Measurements from ENCODE around the gene LVRN.

LVRN gene

DNA sequence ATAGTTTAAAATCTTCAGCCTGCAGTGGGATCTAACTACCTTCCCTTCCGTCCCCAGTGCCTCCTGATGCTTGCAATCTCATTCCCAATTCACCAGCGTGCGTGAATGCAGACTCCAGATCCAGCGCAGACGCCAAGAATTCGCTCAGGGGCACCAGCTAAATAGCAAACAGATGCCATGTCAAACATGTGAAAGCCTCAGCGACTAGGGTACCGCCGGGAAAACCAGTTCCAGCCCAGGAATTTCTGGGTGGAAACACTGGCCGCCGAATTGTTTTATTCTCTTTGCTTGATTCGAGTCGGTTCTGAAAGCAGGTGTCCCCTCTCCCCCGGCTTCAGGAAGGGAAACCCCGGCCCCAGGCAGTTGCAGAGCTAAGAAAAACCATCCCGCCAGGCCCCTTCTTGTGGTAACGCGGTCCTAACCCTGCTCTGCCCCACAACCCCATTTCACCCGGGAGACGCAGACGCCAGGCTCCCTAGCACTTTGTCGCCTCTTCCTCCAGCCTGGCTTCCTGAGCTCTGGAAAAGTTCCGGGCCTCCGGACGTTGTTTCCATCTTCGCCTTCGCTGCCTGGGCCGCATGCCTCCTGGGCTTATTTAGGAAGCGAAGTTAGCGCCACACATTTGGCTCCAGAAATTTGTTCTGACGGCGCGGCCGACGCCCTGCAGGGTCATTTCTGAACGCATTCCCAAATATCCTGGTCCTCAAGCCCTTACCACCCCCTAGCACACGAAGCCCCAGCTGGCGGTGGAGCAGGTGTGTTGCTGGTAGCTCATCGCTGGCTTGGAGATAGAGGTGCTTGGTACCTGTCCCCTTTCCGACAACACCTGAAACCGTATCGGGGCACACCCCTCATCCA lies 665 bp upstream of the LVRN start:
- DNase-seq: no peak

DNA sequence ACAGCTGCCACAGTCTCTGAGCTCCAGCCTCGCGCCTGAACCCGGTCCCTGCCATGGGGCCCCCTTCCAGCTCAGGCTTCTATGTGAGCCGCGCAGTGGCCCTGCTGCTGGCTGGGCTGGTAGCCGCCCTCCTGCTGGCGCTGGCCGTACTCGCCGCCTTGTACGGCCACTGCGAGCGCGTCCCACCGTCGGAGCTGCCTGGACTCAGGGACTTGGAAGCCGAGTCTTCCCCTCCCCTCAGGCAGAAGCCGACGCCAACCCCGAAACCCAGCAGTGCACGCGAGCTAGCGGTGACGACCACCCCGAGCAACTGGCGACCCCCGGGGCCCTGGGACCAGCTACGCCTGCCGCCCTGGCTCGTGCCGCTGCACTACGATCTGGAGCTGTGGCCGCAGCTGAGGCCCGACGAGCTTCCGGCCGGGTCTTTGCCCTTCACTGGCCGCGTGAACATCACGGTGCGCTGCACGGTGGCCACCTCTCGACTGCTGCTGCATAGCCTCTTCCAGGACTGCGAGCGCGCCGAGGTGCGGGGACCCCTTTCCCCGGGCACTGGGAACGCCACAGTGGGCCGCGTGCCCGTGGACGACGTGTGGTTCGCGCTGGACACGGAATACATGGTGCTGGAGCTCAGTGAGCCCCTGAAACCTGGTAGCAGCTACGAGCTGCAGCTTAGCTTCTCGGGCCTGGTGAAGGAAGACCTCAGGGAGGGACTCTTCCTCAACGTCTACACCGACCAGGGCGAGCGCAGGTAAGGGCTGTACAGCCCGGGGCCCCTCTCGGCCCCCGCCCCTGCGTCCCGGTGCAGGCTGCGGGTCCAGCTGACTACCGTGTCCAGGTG lies 509 bp downstream of the LVRN start:
- no peak for DNase-seq

DNA sequence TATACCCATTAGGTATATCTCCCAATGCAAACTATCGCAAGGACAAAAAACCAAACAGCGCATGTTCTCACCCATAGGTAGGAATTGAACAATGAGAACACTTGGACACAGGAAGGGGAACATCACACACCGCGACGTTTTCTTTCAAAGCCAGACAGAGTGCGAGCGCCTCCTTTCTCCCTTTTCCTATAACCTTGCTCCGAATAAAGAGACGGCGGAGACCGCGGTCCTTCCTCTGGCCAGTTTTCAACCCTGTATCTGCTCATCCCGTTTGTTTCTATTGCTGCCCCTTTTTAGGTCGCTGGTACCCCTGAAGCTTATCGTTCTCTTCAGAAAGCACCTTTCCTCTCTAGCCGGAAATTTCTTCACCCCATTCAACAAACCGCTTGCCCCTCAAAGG lies 1.3 kb downstream of the LVRN start:
- DNase-seq: no peak

DNA sequence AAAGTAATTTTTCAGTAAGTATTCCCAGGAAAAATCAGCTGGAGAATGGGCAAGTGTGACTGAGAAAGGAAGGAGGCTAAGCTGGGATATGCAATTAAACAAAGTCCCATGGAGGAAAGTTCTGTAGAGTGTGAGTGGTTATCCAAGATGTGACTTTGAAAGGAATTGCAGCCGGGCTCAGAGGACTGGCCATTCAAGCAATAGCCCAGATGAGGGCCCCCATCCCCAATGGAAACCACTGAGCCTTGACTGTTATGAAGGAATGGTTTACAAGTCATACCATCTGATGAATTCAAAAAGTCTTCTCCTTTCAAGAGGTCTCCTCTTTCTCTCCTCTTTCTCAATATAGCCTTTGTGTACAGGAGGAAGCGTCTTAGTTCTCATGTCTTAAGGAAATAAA lies 6.5 kb downstream of the LVRN start:
- DNase-seq: no peak

DNA sequence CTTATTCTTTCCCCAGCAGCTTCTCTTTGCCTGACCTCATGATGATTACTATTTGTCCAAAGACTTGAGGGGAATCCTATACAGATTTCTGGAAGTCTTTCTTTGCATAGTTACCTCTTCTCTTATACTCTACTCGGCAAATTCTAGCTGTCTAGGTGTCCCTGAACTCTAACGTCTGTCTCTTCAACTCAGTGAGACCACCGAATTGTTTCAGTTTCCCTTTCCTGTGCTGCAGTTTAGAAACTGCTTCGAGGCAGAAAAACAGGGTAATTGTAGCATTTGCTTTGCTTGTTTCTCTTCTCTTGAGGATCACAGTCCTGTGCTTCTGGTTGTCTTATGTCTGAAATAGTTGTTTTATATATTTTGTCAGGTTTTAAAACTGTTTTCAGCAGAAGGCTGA lies 14.8 kb downstream of the LVRN start:
- no peak for DNase-seq

DNA sequence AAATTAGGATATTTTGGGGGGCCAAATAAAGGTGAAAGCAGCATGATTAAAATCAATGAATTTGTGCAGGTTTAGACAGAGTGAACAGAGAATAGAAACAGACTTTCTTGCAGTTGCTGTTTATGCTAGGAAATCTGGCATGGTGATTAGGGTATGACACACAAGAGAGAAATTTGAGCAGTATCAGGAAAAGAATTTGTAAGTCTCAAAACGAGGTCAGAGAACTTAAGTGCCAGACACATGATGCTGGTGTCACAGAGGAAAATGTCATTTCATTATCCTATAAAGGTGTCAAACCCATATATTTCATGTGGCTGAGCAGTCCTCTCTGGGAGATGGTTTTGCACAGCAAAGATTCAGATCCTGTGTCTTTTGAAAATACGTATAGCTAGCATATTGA lies 15.7 kb downstream of the LVRN start:
- DNase-seq: no peak

DNA sequence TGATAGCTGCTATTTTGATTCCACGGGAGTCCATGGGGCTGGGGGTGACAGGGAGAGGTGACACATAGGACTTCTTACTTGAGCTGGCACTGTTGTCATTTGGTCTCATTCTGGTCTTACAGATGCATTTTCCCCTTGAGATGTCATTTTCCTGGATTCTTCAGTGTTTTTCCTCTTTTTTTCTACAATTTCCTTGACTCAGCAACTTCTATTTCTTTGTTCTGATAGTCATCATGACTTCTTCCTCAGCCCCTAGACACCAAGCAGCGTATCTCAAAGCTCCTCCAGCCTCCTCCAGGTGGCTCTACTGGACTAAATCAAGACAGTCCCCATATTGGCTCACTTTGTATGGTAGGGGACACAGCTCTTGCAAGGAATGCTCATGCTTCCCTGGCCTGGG lies 16.5 kb downstream of the LVRN start:
- DNase-seq: no peak

DNA sequence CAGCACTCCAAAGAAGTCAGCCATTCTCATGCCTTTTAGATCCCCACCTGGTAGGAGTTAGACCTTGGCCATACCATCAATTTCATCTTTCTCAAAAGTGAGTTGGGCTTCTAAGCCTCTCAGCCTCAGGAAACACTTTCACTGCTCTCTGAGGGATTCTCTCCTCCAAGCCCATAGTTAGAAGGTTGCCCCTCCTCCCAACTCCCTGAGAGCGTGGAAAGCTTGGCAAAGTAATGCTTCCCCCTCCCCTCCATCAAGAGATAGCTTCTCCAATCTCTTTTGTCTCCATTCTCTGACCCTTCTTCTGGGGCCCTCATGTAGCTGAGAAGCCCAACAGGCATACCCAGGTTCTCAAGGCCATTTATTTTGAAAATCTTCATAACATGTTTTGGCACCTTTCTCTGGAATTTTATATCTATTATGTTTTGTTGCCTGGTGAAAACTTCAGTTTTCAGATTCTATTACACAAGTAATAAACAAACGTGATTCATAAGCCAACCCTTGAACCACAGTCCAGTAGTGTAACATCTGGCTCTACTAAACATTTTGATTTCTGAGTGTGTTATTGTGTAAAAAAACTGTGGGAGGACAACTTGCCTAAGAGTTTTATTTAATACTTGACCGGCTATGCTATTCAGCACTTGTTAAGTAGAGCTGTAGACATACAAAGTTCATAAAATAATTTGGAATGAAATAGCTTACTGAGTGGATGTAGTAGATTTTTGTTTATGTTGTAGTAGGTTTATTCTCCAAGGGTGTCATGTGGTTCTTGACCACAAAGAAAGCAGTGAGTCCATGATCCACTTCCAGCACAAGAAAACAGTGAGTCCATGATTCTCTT lies 17.1 kb downstream of the LVRN start:
- DNase-seq: no peak

DNA sequence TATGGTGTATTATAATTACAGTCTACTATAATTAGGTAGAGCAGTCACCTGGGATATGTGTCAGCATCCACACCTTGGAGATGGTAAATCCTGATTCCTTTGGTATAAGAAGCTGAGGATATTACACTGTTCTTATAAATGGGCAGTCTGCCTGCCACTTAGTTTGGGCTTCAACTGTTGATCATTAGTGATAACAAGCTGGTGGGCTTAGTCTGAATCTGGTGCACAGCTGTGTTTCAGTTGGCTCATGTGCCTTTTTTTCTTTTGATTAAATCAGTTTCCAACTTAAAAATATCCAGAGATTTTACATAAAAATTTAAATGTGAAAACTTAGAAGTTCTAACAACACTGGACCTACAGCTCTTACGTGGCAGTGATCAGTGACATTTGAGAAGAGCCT lies 21.2 kb downstream of the LVRN start:
- DNase-seq: no peak

DNA sequence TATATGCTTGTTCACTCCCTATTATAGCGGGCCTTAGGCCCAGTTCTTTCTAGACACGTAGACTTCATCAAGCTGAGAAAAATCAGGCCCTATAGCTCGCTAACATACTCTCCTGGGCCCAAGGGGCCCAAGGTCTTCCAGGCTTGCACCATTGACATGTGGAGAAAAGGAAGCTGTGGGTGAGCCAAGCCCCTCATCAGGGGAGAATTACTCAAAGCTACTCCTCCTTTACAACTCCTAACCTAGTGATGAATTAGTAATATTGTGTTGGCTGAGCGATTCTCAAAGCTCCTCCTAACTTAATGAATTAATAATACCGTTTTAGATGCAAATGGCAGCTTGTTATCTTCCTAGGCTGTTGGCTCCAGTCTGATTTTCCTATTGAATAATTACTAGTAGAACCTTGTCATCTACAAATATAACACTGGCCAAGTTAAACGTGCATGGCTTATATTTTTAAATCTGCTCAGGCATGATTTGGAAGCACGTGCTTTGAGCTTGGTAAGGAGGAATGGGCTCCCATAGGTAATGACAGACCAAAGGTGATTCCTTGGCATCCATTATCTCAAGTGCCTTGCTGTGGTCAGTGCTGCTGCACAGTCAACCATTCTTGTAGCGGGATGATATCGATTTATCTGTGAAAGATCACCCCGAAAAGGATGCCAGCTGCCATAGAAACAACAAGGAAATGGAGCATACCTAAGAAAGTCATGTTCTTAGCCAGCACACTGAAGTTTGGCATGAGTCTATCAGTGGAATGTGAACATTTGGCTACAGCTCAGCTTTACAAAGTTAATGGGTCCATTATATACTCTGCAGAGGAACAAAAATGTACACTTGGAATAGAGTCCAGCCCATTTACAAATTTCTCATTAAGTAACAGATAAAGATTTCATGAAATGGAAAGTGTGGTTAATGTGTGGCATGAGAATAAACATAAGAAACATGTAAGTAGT lies 23.8 kb downstream of the LVRN start:
- DNase-seq: no peak

DNA sequence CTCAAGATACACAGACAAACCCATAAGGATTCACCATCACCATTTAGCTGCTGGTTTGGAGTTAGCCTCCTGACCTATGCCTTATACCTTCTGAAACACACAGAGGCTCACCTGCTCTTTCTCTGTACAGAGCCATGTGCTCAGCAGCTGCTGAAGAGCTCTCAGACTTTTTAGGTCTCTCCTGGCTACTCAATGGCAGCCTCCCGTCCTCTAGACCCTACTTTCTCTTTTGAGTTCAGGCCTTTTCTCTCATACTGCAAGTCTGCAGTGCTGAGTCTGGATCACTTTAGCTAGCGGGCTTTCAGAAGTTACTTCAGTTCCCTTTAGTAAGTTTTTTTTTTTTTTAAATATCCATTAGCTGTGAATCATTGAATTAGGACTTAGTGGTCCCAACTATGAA lies 25.7 kb downstream of the LVRN start:
- no peak for DNase-seq

DNA sequence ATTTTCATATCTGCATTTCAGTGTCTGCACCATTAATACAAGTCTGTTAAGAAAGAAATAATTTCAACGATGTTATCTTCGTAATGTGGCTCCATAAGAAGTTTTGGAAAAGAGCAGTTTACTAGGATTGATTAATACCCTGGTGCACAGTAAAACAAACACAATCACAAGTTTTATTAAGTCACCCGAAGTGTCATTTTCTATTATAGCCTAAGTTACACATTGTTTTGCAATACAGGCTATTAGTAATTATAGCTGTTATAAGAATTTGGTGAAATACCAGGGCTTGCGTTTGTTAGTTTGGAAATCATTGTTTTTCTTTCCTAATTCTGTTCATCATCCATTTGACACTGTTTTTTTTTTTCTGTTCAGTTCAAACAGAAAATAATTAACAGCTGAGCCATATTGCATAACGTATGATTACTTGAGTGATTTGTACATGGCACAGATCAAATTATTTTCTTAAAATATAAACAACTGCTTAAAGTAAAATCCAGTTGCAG lies 30.6 kb downstream of the LVRN start:
- DNase-seq: no peak

DNA sequence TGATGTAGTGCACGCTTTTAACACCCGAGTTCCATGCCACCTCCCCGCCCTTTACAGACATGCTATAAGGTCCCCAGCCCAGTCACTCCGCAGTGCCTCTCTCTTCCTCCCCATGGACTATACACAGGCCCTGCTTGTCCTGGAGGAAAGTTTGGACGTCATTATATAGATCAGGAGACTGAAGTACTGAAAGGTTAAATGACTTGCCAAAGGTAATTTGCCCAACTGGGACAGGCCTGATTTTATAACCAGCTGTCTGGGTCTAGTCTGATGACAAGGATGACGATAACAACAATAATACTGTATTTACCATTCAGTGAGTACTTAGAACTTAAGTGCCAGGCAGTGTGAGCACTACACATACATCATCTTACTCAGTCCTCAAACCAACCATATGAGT lies 33.1 kb downstream of the LVRN start:
- DNase-seq: no peak

DNA sequence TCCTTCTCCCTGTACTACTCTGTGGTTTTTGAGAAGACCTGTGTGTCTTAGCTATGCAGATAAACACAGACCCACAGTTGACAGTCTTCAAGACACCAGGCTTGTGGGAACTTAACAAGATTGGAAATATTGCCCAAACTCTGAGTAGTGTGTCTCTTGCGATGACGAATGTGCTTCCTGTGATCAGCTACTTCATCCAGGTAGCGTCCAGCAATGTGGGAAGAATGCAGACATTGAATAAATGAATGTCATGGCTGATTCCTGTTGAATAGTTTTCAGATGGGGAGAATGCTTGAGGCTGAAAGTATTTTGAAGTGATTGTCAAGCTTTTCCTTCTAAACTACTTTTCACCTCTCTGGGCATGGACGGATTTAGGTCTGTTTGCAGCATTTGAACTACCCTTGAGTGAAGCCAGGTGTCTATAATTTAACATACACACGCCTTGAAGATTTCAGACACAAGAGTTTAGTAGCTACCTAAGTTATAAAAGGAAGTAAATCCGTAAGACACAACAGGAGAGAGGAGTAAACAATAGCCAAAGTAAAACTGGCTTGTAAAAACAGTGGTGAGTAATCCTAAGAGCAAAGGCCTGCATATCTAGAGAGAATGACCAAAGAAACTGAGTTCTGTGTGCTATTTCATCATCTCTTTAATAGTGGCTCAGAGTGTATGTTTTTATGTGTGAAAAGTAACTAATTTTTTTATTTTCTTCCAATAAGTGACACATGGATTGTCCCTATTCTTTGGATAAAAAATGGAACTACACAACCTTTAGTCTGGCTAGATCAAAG lies 40.0 kb downstream of the LVRN start:
- no peak for DNase-seq

DNA sequence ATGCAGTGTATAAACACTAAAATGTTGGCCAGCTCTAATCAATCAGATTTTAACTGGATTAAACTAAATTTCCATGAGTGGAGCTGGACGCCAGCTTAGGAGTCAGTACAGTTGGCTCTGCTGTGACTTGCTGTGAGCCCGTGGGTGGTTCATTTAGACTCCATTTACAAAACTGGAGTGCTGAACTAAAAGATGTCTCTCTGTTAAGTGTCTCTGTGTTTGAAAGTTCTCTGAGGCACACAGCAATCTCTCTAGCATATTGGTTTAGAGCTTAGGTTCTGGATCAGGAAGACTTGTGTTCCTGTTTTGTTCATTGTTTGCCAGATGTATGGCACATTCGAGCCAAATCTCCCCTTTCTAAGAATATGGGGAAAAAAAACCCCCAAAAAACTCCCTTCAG lies 42.0 kb downstream of the LVRN start:
- no peak for DNase-seq

DNA sequence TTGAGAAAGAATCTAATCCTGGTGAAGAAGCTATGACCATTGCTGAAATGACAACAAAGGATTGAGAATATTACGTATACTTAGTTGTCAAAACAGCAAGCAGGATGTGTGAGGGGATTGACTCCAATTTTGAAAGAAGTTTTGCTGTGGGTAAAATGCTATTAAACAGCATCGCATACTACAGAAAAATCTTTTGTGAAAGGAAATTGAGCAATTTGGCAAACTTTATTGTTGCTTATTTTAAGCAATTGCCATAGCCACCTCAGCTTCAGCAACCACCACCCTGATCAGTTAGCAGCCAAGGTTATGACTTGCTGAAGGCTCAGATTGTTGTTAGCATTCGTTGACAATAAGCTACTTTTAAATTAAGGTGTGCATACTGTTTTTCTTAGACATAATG lies 47.5 kb downstream of the LVRN start:
- no peak for DNase-seq

DNA sequence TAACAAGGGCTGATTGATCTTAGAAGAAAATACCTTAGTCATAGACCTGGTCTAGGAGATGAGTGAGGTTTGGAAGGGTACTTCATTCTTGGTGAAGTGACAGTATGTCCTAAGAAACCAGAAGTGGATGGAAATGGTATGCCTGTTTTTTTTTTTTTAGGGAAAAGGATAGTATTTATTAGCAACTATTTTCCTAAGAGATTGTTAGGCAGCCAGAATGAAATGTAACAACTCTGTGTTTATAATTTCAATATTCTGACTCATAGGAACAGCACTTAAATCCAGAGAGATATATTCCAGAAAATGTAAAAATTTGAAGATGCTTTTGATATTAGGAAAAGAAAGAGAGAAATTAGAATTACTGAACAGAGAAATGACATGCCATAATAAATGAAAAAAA lies 48.8 kb downstream of the LVRN start:
- DNase-seq: no peak

DNA sequence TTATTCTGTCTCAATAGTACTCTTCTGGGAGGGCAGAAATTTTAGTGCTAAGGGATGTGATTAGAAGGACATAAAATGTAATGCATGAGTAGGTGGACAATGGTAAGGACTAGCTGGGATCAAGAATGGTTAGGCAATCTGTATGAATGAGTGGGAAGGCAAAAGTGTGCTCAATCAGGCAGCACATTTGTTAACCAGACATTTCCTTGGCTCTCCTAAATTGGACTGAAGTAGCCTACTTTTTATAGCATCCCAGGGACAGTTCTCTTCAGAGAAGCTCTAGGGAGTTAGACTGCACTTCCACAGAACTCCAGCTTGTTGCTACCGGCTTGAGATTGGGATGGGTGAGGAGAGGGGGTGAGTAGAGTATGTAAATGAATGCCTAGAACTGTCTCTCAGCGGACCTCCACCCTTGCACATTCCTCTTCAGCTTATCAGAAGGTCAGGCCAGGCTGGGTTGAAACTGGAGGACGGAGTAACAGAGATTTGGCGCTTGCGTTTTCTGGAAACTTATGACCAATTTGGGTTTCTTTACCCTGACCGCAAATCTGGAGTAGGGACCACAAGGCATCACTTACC lies 51.0 kb downstream of the LVRN start:
- DNase-seq: no peak

DNA sequence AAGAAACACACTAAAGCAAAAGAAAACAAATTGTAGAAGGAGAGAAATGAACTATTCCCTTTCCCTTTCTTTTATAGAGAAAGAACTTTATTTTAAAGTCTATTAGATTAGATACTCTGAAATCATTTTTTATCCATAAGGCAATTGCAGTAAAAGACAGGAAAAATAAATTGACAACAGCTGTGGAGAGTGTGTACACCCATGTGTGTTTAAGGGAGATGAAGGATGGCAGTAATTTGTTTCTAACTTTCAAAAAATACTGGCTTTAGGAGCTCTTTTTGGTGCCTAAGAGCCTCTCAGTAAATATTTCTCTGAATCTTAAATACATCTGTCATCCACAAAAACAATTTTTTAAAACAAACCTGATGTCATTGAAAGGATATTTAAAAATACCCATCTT lies 51.7 kb downstream of the LVRN start:
- DNase-seq: no peak

DNA sequence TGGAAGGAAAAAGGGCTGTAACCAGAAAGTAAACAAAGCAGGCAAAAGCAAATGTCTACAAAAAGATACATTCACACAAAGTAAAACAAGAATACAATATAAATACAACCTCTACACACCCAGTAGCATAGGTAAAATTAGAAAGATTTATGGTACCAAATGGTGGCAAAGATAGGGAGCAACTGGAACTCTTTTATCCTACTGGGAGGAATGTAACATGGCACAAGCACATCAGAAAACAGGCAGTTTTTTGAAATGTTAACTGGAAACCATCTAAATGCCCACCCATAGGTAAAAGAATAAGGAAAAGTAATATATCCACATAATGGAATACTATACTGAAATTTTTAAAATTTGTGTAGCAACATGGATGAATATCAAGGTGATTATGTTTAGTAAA lies 61.3 kb downstream of the LVRN start:
- DNase-seq: no peak

DNA sequence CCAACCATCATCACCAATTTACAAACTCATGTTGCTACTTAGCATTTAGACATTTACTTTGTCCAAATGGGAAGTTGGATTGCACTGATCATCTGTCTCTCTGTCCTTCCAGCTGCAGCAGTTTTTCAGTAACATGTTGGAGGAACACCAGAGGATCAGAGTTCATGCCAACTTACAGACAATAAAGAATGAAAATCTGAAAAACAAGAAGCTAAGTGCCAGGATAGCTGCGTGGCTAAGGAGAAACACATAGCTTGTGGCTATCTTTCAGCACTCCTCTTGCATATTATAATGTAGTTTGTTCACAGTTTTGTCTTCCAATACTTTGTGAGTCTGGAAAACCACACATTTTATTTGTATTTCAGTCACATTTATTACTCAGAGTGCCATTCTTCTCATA lies 63.6 kb downstream of the LVRN start:
- DNase-seq: no peak

Measured in NCI-H1092 treated with DMSO at 0.1 percent for 48 hours (cell line).